HG02642 (cell line): Measurements from ENCODE around the gene AGBL4.
A peak's percentile ranks its signal among the peaks of the same experiment; 100 is the strongest.
"Not testable (repeated sequence)": the region's sequence is repeated elsewhere in the genome, so short reads cannot be mapped to it uniquely, and the experiment has no call there.

Source experiments
- ATAC-seq: cut with Tn5 transposase; IDR thresholded peaks from one replicate; pipeline ENCODE4 v1.9.1; 2021; ENCODE audit warnings: mild to moderate bottlenecking; ENCODE audit not compliant: unreplicated experiment, poor library complexity

AGBL4 gene

GRCh38 chr1:48543854-48544253, 1479.9 kb downstream of the AGBL4 start:
- ATAC-seq, result no peak

- ATAC-seq, result no peak
Observed at GRCh38 chr1:48540587-48540986, 1483.2 kb downstream of the AGBL4 start.

GRCh38 chr1:48536477-48536876, 1487.3 kb downstream of the AGBL4 start:
- no peak for ATAC-seq

GRCh38 chr1:48532976-48533375, 1490.8 kb downstream of the AGBL4 start:
- no peak for ATAC-seq

GRCh38 chr1:48530727-48531351, 1492.9 kb downstream of the AGBL4 start:
- peak; percentile 67 for ATAC-seq

- no peak for ATAC-seq
Observed at GRCh38 chr1:48527051-48527450, 1496.7 kb downstream of the AGBL4 start.

- no peak for ATAC-seq
Observed at GRCh38 chr1:48526008-48526710, 1497.6 kb downstream of the AGBL4 start.

- no peak for ATAC-seq
Observed at GRCh38 chr1:48524892-48525467, 1498.8 kb downstream of the AGBL4 start.

GRCh38 chr1:48523558-48523957, 1500.2 kb downstream of the AGBL4 start:
- ATAC-seq, result no peak

GRCh38 chr1:48519896-48520295, 1503.9 kb downstream of the AGBL4 start:
- not testable (repeated sequence) for ATAC-seq

GRCh38 chr1:48506870-48507269, 1516.9 kb downstream of the AGBL4 start:
- ATAC-seq, result no peak

GRCh38 chr1:48500541-48501450, 1523.0 kb downstream of the AGBL4 start:
- ATAC-seq, result no peak

- no peak for ATAC-seq
Observed at GRCh38 chr1:48499211-48499735, 1524.5 kb downstream of the AGBL4 start.

GRCh38 chr1:48498096-48498791, 1525.5 kb downstream of the AGBL4 start:
- peak; percentile 81 for ATAC-seq

GRCh38 chr1:48495911-48496310, 1527.8 kb downstream of the AGBL4 start:
- ATAC-seq, result no peak

- ATAC-seq, result no peak
Observed at GRCh38 chr1:48495166-48495565, 1528.6 kb downstream of the AGBL4 start.

GRCh38 chr1:48493970-48494769, 1529.6 kb downstream of the AGBL4 start:
- no peak for ATAC-seq

- no peak for ATAC-seq
Observed at GRCh38 chr1:48493041-48493440, 1530.7 kb downstream of the AGBL4 start.

GRCh38 chr1:48492392-48492791, 1531.4 kb downstream of the AGBL4 start:
- no peak for ATAC-seq
